ENCODE data around the gene ZC3H11A. TPM values are rescaled to one million over a fixed set of nuclear protein-coding genes. Genes with fewer than 3 reads are reported as not detected.

The ZC3H11A gene
- total and polyA plus RNA-seq, 2 of the 13 experiments (the other 11 are each of a cell fraction or from before 2014, with no cell fraction given), result 56.9 to 59.7 TPM

DNA sequence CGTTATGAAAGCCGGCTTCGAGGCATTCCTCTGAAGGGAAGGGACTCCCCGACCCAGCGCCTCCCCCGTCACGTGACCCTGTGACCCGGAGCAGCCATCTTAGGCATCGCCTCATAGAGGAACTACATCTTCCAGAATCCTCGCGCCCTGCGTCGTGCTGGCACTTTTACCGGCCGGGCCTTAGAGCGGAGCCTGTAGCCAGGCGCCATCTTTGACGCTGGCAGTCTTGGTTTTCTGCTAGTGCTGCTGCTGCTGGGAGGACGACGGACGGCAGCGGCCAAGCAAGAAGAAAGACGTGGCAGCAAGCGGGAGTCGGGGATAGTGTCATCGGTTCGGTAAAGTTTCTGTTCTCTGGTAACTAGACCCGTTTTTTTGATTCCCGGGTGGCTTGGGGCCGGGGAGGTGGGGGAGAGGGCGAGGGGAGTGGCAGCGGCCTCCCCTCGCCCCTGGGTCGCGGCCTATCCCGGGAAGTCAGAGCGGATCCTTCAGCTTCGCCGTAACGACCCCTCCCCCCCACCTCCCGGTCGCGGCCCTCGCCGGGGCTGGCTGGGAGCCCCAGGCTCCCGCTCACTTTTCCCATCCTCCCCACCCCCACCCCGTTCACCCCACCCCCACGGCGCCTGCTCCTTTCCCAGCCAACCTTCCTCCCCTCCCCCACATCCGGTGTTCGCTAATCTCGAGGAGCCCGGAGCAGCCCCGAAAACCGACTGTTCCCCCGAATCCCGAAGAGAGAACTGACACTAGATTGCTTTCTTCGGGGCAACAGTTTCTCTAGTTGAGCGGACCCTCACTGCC, at the start of gene ZC3H11A, which contains the start of gene ZBED6 (continued):
- TF ChIP-seq, protein P1, sequence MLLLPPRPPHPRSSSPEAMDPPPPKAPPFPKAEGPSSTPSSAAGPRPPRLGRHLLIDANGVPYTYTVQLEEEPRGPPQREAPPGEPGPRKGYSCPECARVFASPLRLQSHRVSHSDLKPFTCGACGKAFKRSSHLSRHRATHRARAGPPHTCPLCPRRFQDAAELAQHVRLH (CRISPR knock-in tag; IDR thresholded peaks at IDR 0.05; ENCODE audit: borderline replicate concordance, low read depth), result peak; percentile 86; the same call in 1 of the 2 replicates
- no peak for TF ChIP-seq ZNF101 (CRISPR knock-in tag; IDR thresholded peaks at IDR 0.05; ENCODE audit: borderline replicate concordance, low read depth)
- TF ChIP-seq, protein P2, sequence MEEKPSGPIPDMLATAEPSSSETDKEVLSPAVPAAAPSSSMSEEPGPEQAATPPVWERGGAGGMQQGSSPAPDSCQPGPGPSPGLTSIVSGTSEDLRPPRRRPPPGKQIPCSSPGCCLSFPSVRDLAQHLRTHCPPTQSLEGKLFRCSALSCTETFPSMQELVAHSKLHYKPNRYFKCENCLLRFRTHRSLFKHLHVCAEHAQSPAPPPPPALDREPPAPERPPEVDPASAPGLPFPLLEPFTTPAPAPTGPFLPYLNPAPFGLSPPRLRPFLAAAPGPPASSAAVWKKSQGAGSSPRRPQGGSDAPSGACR (CRISPR knock-in tag; IDR thresholded peaks at IDR 0.05), result no peak
- TF ChIP-seq ZBTB20 (CRISPR knock-in tag; IDR thresholded peaks at IDR 0.05; ENCODE audit: borderline replicate concordance, low read depth), result peak; percentile 66; the same call in 1 of the 2 replicates
- no peak for TF ChIP-seq ZNF816 (CRISPR knock-in tag; IDR thresholded peaks at IDR 0.05; ENCODE audit: borderline replicate concordance)
- TF ChIP-seq, protein P3, sequence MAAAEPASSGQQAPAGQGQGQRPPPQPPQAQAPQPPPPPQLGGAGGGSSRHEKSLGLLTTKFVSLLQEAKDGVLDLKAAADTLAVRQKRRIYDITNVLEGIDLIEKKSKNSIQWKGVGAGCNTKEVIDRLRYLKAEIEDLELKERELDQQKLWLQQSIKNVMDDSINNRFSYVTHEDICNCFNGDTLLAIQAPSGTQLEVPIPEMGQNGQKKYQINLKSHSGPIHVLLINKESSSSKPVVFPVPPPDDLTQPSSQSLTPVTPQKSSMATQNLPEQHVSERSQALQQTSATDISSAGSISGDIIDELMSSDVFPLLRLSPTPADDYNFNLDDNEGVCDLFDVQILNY (CRISPR knock-in tag; conservative IDR thresholded peaks at IDR 0.05), result no peak
- TF ChIP-seq, protein P4, sequence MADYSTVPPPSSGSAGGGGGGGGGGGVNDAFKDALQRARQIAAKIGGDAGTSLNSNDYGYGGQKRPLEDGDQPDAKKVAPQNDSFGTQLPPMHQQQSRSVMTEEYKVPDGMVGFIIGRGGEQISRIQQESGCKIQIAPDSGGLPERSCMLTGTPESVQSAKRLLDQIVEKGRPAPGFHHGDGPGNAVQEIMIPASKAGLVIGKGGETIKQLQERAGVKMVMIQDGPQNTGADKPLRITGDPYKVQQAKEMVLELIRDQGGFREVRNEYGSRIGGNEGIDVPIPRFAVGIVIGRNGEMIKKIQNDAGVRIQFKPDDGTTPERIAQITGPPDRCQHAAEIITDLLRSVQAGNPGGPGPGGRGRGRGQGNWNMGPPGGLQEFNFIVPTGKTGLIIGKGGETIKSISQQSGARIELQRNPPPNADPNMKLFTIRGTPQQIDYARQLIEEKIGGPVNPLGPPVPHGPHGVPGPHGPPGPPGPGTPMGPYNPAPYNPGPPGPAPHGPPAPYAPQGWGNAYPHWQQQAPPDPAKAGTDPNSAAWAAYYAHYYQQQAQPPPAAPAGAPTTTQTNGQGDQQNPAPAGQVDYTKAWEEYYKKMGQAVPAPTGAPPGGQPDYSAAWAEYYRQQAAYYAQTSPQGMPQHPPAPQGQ (CRISPR knock-in tag; IDR thresholded peaks at IDR 0.05; ENCODE audit: borderline replicate concordance), result no peak
- TF ChIP-seq TBX2 (CRISPR knock-in tag; IDR thresholded peaks at IDR 0.05; ENCODE audit: borderline replicate concordance), result peak; percentile 45; the same call in 1 of the 2 replicates
- no peak for TF ChIP-seq ZNF12 (CRISPR knock-in tag; IDR thresholded peaks at IDR 0.05)
- peak; percentile 96 for TF ChIP-seq ZFX (CRISPR knock-in tag; IDR thresholded peaks at IDR 0.05; ENCODE audit: low read depth)
- TF ChIP-seq, protein P5, sequence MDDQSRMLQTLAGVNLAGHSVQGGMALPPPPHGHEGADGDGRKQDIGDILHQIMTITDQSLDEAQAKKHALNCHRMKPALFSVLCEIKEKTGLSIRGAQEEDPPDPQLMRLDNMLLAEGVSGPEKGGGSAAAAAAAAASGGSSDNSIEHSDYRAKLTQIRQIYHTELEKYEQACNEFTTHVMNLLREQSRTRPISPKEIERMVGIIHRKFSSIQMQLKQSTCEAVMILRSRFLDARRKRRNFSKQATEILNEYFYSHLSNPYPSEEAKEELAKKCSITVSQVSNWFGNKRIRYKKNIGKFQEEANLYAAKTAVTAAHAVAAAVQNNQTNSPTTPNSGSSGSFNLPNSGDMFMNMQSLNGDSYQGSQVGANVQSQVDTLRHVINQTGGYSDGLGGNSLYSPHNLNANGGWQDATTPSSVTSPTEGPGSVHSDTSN (CRISPR knock-in tag; IDR thresholded peaks at IDR 0.05; ENCODE audit: borderline replicate concordance), result no peak
- TF ChIP-seq, protein P6, sequence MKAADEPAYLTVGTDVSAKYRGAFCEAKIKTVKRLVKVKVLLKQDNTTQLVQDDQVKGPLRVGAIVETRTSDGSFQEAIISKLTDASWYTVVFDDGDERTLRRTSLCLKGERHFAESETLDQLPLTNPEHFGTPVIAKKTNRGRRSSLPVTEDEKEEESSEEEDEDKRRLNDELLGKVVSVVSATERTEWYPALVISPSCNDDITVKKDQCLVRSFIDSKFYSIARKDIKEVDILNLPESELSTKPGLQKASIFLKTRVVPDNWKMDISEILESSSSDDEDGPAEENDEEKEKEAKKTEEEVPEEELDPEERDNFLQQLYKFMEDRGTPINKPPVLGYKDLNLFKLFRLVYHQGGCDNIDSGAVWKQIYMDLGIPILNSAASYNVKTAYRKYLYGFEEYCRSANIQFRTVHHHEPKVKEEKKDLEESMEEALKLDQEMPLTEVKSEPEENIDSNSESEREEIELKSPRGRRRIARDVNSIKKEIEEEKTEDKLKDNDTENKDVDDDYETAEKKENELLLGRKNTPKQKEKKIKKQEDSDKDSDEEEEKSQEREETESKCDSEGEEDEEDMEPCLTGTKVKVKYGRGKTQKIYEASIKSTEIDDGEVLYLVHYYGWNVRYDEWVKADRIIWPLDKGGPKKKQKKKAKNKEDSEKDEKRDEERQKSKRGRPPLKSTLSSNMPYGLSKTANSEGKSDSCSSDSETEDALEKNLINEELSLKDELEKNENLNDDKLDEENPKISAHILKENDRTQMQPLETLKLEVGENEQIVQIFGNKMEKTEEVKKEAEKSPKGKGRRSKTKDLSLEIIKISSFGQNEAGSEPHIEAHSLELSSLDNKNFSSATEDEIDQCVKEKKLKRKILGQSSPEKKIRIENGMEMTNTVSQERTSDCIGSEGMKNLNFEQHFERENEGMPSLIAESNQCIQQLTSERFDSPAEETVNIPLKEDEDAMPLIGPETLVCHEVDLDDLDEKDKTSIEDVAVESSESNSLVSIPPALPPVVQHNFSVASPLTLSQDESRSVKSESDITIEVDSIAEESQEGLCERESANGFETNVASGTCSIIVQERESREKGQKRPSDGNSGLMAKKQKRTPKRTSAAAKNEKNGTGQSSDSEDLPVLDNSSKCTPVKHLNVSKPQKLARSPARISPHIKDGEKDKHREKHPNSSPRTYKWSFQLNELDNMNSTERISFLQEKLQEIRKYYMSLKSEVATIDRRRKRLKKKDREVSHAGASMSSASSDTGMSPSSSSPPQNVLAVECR (CRISPR knock-in tag; IDR thresholded peaks at IDR 0.05; ENCODE audit: borderline replicate concordance), result peak; percentile 73; the same call in 1 of the 2 replicates
- TF ChIP-seq MZF1 (CRISPR knock-in tag; IDR thresholded peaks at IDR 0.05; ENCODE audit: borderline replicate concordance), result no peak
- TF ChIP-seq, protein P7, sequence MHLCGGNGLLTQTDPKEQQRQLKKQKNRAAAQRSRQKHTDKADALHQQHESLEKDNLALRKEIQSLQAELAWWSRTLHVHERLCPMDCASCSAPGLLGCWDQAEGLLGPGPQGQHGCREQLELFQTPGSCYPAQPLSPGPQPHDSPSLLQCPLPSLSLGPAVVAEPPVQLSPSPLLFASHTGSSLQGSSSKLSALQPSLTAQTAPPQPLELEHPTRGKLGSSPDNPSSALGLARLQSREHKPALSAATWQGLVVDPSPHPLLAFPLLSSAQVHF (CRISPR knock-in tag; IDR thresholded peaks at IDR 0.05), result no peak
- peak; percentile 68; the same call in 1 of the 2 replicates for TF ChIP-seq PITX1 (CRISPR knock-in tag; IDR thresholded peaks at IDR 0.05)
- no peak for TF ChIP-seq ZNF530 (CRISPR knock-in tag; IDR thresholded peaks at IDR 0.05; ENCODE audit: low read depth)
- 0 out of 2 replicates have a peak, but pooled peaks have one; percentile 53 for TF ChIP-seq KLF9 (CRISPR knock-in tag; IDR thresholded peaks at IDR 0.05; ENCODE audit: low read depth)
